A673 (cell line): ENCODE measurements around the gene TMEM38A. TPM values are rescaled to one million over a fixed set of nuclear protein-coding genes. Genes with fewer than 3 reads are reported as not detected.

Source experiments
- BruUV-seq: library from RNA; stranded (reverse); fragments of 400-500 nt; replicated peaks from 2 replicates; lab custom pipeline; 2021; lab: Mats Ljungman, UMichigan
- CTCF ChIA-PET: fragments of 300-600 bp; sonication (Branson Sonifier 250); formaldehyde crosslinking; loops from one replicate; lab custom pipeline; 2022; ENCODE audit warnings: antibody characterized with exemption; lab: Charles Lee
- POLR2A ChIA-PET: fragments of 300-600 bp; sonication (Branson Sonifier 250); formaldehyde crosslinking; loops from one replicate; lab custom pipeline; 2022; ENCODE audit warnings: antibody characterized with exemption; ENCODE audit not compliant: low non-redundant PET; lab: Charles Lee
- DNase-seq: peaks from one replicate; pipeline ENCODE4 v3.0.0-alpha.2; 2015; ENCODE audit warnings: low spot score
- H3K27ac ChIP-seq: fragments of 200-600 bp; sonication (generic); 2 replicates; pipeline ENCODE4 v1.5.1; 2016; ENCODE audit warnings: mixed run types, low read depth, mild to moderate bottlenecking, mixed read lengths, antibody characterized with exemption, low read length; ENCODE audit not compliant: poor library complexity, severe bottlenecking
- H3K27me3 ChIP-seq: fragments of 200-600 bp; sonication (generic); replicated peaks from 2 replicates; pipeline ENCODE4 v1.6.1; 2017; ENCODE audit warnings: mixed run types, low read depth, mild to moderate bottlenecking, mixed read lengths, antibody characterized with exemption, low read length; ENCODE audit not compliant: insufficient read depth, poor library complexity
- H3K36me3 ChIP-seq: fragments of 200-600 bp; sonication (generic); 2 replicates; pipeline ENCODE4 v1.6.1; 2016; ENCODE audit warnings: mixed run types, mild to moderate bottlenecking, mixed read lengths, antibody characterized with exemption, low read length; ENCODE audit not compliant: insufficient read depth, poor library complexity, severe bottlenecking
- H3K4me1 ChIP-seq: fragments of 200-600 bp; sonication (generic); 2 replicates; pipeline ENCODE4 v1.6.1; 2017; ENCODE audit warnings: mixed run types, mild to moderate bottlenecking, mixed read lengths, antibody characterized with exemption, low read length; ENCODE audit not compliant: insufficient read depth, poor library complexity, severe bottlenecking
- H3K4me3 ChIP-seq: fragments of 200-600 bp; sonication (generic); 2 replicates; pipeline ENCODE4 v1.5.1; 2016; ENCODE audit warnings: low read depth, mixed run types, mild to moderate bottlenecking, mixed read lengths, low read length; ENCODE audit not compliant: poor library complexity, severe bottlenecking
- H3K9me3 ChIP-seq: fragments of 200-600 bp; sonication (generic); 2 replicates; pipeline ENCODE4 v1.6.1; 2016; ENCODE audit warnings: mixed run types, low read depth, mild to moderate bottlenecking, mixed read lengths, antibody characterized with exemption, low read length; ENCODE audit not compliant: poor library complexity, severe bottlenecking
- EZH2 ChIP-seq: fragments of 200-600 bp; sonication (generic); IDR thresholded peaks from 2 replicates; pipeline ENCODE4 v1.6.1; 2017; ENCODE audit warnings: borderline replicate concordance, low read depth, mild to moderate bottlenecking, mixed read lengths, antibody characterized with exemption, low read length; ENCODE audit not compliant: poor library complexity, severe bottlenecking
- intact Hi-C: fragments of 100-400 bp; cut with micrococcal nuclease; formaldehyde crosslinking; loops from one replicate; pipeline ENCODE4 v1.10.0; 2022; ENCODE audit not compliant: unreplicated experiment
- total RNA-seq: library from RNA; stranded (reverse); gene quantifications from 2 replicates; pipeline ENCODE4 v1.2.3, GENCODE V29; 2021
- TF ChIP-seq, protein P1 (sequence below): fragments of 300-800, 200-600 bp; sonication (generic); conservative IDR thresholded peaks from 2 replicates; pipeline ENCODE4 v1.5.1; 2017; ENCODE audit warnings: low read depth, mild to moderate bottlenecking, antibody characterized with exemption, low read length, moderate library complexity, mixed read lengths

The TMEM38A gene
- total RNA-seq, 1 experiment from 2014 or later: 8.3 TPM

DNA sequence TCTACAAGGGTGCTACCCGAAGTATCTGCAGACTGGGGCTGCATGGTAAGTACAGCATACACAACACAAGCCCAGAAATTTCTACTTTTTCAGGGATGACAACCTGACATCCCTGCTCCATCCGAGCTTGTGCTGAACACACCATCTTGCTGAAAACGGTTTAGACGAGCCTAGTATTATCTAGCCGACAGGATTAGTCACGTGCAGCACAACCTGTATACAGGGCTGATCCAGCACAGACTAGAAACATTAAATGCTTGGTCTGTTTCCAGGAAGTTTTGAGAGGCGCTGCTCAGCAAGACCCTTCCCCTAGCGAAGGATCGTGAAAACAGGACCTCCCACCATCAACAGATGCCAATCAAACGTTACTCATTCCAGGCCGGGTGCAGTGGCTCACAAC, 5.2 kb upstream of the TMEM38A start:
- H3K4me1 ChIP-seq: peaks cover 7% of the 10 kb centered on the region
- no TSS peak for BruUV-seq
- no peak overlapping the region for H3K27ac ChIP-seq
- intact Hi-C loops: no loop called here
- no peak for TF ChIP-seq EZH2
- TF ChIP-seq, protein P1, sequence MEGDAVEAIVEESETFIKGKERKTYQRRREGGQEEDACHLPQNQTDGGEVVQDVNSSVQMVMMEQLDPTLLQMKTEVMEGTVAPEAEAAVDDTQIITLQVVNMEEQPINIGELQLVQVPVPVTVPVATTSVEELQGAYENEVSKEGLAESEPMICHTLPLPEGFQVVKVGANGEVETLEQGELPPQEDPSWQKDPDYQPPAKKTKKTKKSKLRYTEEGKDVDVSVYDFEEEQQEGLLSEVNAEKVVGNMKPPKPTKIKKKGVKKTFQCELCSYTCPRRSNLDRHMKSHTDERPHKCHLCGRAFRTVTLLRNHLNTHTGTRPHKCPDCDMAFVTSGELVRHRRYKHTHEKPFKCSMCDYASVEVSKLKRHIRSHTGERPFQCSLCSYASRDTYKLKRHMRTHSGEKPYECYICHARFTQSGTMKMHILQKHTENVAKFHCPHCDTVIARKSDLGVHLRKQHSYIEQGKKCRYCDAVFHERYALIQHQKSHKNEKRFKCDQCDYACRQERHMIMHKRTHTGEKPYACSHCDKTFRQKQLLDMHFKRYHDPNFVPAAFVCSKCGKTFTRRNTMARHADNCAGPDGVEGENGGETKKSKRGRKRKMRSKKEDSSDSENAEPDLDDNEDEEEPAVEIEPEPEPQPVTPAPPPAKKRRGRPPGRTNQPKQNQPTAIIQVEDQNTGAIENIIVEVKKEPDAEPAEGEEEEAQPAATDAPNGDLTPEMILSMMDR: no peak
- POLR2A ChIA-PET: no interaction called here
- no peaks in the 10 kb centered on the region for H3K27me3 ChIP-seq
- H3K9me3 ChIP-seq: no peaks in the 10 kb centered on the region
- no peak for DNase-seq
- peaks cover 68% of the 10 kb centered on the region for H3K36me3 ChIP-seq
- no peak overlapping the region for H3K4me3 ChIP-seq
- CTCF ChIA-PET: no interaction called here

DNA sequence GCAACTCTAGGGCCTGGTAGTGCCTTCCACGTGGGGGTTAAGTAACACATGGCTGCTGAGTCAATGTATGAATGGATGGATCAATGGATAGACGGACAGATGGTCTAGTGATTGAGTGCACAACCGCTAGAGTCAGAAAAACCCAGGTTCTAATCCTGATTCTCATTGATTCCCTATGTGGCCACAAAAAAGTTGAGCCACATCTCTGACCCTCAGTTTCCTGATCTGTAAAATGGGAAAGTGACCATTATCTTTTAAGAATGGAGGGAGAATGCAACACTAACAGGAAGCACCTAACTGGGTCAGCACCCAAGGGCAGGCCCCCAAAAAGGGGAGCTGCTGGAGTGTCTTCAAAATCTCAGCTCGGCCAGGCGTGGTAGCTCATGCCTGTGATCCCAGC, 3.6 kb upstream of the TMEM38A start:
- ChIA-PET POLR2A (interaction anchor here (0.6 kb wide), 1 partner anchor 755 kb away, joined by 4 read pairs; no protein-coding TSS in a partner anchor), CTCF (no interaction called here)
- intact Hi-C loops: no loop called here
- Histone ChIP-seq H3K27me3 (no peaks in the 10 kb centered on the region), H3K4me3 (no peak overlapping the region), H3K27ac (no peak overlapping the region), H3K36me3 (peaks cover 52% of the 10 kb centered on the region), H3K4me1 (peaks cover 12% of the 10 kb centered on the region), H3K9me3 (no peaks in the 10 kb centered on the region)
- TF ChIP-seq EZH2: no peak
- TF ChIP-seq, protein P1: no peak
- no peak for DNase-seq
- no TSS peak for BruUV-seq

DNA sequence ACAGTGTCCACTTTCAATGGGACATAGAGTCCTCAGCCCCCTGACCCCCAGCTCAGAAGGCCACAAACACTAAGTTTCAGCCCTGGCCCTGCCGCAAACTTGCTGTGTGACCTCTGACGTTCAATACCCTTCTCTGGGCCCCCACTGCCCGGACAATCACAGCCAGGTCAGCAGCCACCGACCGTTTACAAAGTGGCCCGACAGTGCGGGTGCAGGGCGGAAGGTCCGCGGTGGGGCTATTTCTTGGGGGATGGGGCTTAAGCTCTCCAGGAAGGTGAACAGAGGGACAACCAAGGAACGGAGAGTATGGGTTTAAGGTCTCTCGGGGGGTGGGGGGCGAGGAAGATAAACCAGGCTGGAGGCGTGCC, 1.5 kb upstream of the TMEM38A start:
- BruUV-seq: no TSS peak
- DNase-seq: no peak
- no peaks in the 10 kb centered on the region for H3K27me3 ChIP-seq
- no peak for TF ChIP-seq EZH2
- TF ChIP-seq, protein P1: no peak
- intact Hi-C loops: no loop called here
- H3K4me1 ChIP-seq: peaks cover 15% of the 10 kb centered on the region
- no peaks in the 10 kb centered on the region for H3K9me3 ChIP-seq
- peak overlapping the region; percentile 83 for H3K4me3 ChIP-seq
- ChIA-PET CTCF (interaction anchor here (0.5 kb wide), 1 partner anchor 9 kb away, joined by 4 read pairs; no protein-coding TSS in a partner anchor), POLR2A (no interaction called here)
- H3K36me3 ChIP-seq: peaks cover 31% of the 10 kb centered on the region
- H3K27ac ChIP-seq: peak overlapping the region; percentile 97
